H9 (cell line): ENCODE data around the gene C1QTNF9B. TPM values are rescaled to one million over a fixed set of nuclear protein-coding genes. Genes with fewer than 3 reads are reported as not detected.

Source experiments
- DNase-seq: peaks from one replicate; pipeline ENCODE4 v3.0.0-alpha.2; 2017
- H2AFZ ChIP-seq: one replicate; pipeline ENCODE4 v1.6.1; 2013; ENCODE audit warnings: mild to moderate bottlenecking, low read length, control low read depth, moderate library complexity
- H2AK5ac ChIP-seq: 2 replicates; pipeline ENCODE4 v1.6.1; 2013; ENCODE audit warnings: low read length, control low read depth, mixed read lengths; ENCODE audit not compliant: insufficient read length
- H2BK120ac ChIP-seq: one replicate; pipeline ENCODE4 v1.6.1; 2013; ENCODE audit warnings: low read depth, mild to moderate bottlenecking, low read length, control low read depth, inconsistent platforms; ENCODE audit not compliant: poor library complexity, severe bottlenecking
- H2BK12ac ChIP-seq: 2 replicates; pipeline ENCODE4 v1.6.1; 2013; ENCODE audit warnings: low read length, control low read depth, mixed read lengths, low read depth; ENCODE audit not compliant: insufficient read length
- H2BK15ac ChIP-seq: 2 replicates; pipeline ENCODE4 v1.6.1; 2013; ENCODE audit warnings: low read depth, low read length, control low read depth
- H2BK20ac ChIP-seq: one replicate; pipeline ENCODE4 v1.6.1; 2013; ENCODE audit warnings: low read depth, mild to moderate bottlenecking, low read length, control low read depth, inconsistent platforms; ENCODE audit not compliant: poor library complexity, severe bottlenecking
- H2BK5ac ChIP-seq: 2 replicates; pipeline ENCODE4 v1.6.1; 2013; ENCODE audit warnings: low read length, control low read depth, mixed read lengths; ENCODE audit not compliant: insufficient read length
- H3K14ac ChIP-seq: 2 replicates; pipeline ENCODE4 v1.6.1; 2013; ENCODE audit warnings: low read length, control low read depth; ENCODE audit not compliant: insufficient read depth
- H3K18ac ChIP-seq: 2 replicates; pipeline ENCODE4 v1.6.1; 2013; ENCODE audit warnings: low read depth, mild to moderate bottlenecking, mixed read lengths, low read length, control low read depth; ENCODE audit not compliant: insufficient read length
- H3K23ac ChIP-seq: 2 replicates; pipeline ENCODE4 v1.6.1; 2013; ENCODE audit warnings: low read length, control low read depth, mixed read lengths, low read depth; ENCODE audit not compliant: insufficient read length
- H3K23me2 ChIP-seq: 2 replicates; pipeline ENCODE4 v1.6.1; 2013; ENCODE audit warnings: low read depth, mild to moderate bottlenecking, mixed read lengths, low read length, control low read depth; ENCODE audit not compliant: insufficient read length, poor library complexity, severe bottlenecking
- H3K27ac ChIP-seq: 2 replicates; pipeline ENCODE4 v1.5.1; 2013; ENCODE audit warnings: low read length, control low read depth, mixed read lengths, low read depth; ENCODE audit not compliant: insufficient read length
- H3K27me3 ChIP-seq: 2 replicates; pipeline ENCODE4 v1.6.1; 2013; ENCODE audit warnings: low read length, control low read depth, inconsistent platforms; ENCODE audit not compliant: insufficient read depth
- H3K4ac ChIP-seq: 2 replicates; pipeline ENCODE4 v1.6.1; 2013; ENCODE audit warnings: low read depth, mild to moderate bottlenecking, control low read depth, inconsistent platforms, low read length, moderate library complexity
- H3K4me1 ChIP-seq: 2 replicates; pipeline ENCODE4 v1.6.1; 2013; ENCODE audit warnings: low read length, control low read depth, inconsistent platforms; ENCODE audit not compliant: insufficient read depth
- H3K4me2 ChIP-seq: 2 replicates; pipeline ENCODE4 v1.6.1; 2013; ENCODE audit warnings: low read length, control low read depth, mixed read lengths; ENCODE audit not compliant: insufficient read length, insufficient read depth
- H3K56ac ChIP-seq: 2 replicates; pipeline ENCODE4 v1.6.1; 2013; ENCODE audit warnings: low read depth, mild to moderate bottlenecking, mixed read lengths, low read length, control low read depth; ENCODE audit not compliant: insufficient read length
- H3K79me1 ChIP-seq: 2 replicates; pipeline ENCODE4 v1.6.1; 2013; ENCODE audit warnings: low read depth, mild to moderate bottlenecking, moderate library complexity, low read length, control low read depth, inconsistent platforms; ENCODE audit not compliant: insufficient read depth, poor library complexity, severe bottlenecking
- H3K79me2 ChIP-seq: 2 replicates; pipeline ENCODE4 v1.6.1; 2013; ENCODE audit warnings: low read length, control low read depth, inconsistent platforms; ENCODE audit not compliant: insufficient read depth
- H3K9ac ChIP-seq: 2 replicates; pipeline ENCODE4 v1.6.1; 2013; ENCODE audit warnings: low read length, control low read depth, mixed read lengths; ENCODE audit not compliant: insufficient read length; ENCODE audit errors: extremely low read depth
- H3K9me3 ChIP-seq: one replicate; pipeline ENCODE4 v1.6.1; 2013; ENCODE audit warnings: low read depth, low read length, inconsistent platforms; ENCODE audit not compliant: control insufficient read depth
- H3T11ph ChIP-seq: one replicate; pipeline ENCODE4 v1.6.1; 2013; ENCODE audit warnings: mild to moderate bottlenecking, low read length, control low read depth, inconsistent platforms
- H4K20me1 ChIP-seq: one replicate; pipeline ENCODE4 v1.6.1; 2013; ENCODE audit not compliant: control insufficient read depth, insufficient read length, insufficient read depth
- H4K5ac ChIP-seq: 2 replicates; pipeline ENCODE4 v1.6.1; 2013; ENCODE audit warnings: low read depth, mild to moderate bottlenecking, mixed read lengths, low read length, control low read depth; ENCODE audit not compliant: insufficient read length
- H4K8ac ChIP-seq: replicated peaks from 2 replicates; pipeline ENCODE4 v1.6.1; 2013; ENCODE audit warnings: low read length, control low read depth, mixed read lengths, low read depth; ENCODE audit not compliant: insufficient read length
- H4K91ac ChIP-seq: 2 replicates; pipeline ENCODE4 v1.6.1; 2013; ENCODE audit warnings: low read depth, mild to moderate bottlenecking, moderate library complexity, mixed read lengths, low read length, control low read depth; ENCODE audit not compliant: insufficient read length
- H3K27ac Mint-ChIP-seq, 3 experiments: 2 replicates in 2 of 3; 3 replicates in 1 of 3; pipeline ENCODE4 v1.8.0; 2020 to 2021; ENCODE audit warnings: mixed read lengths in 3 of 3, mild to moderate bottlenecking in 1 of 3, moderate library complexity in 1 of 3
- H3K27me3 Mint-ChIP-seq: 2 replicates; pipeline ENCODE4 v1.8.0; 2021; ENCODE audit warnings: low read depth, mild to moderate bottlenecking, moderate library complexity, mixed read lengths
- H3K36me3 Mint-ChIP-seq, 3 experiments: 2 replicates in 2 of 3; 3 replicates in 1 of 3; pipeline ENCODE4 v1.8.0; 2020 to 2021; ENCODE audit warnings: low read depth in 3 of 3, mixed read lengths in 3 of 3; ENCODE audit not compliant: insufficient read depth in 1 of 3
- H3K4me1 Mint-ChIP-seq, 2 experiments: 2 replicates each; pipeline ENCODE4 v1.8.0; 2020; ENCODE audit warnings: mixed read lengths in 2 of 2
- H3K4me3 Mint-ChIP-seq, 2 experiments: 2 replicates in 1 of 2; 3 replicates in 1 of 2; pipeline ENCODE4 v1.8.0; 2020 to 2021; ENCODE audit warnings: mild to moderate bottlenecking in 2 of 2, mixed read lengths in 2 of 2, moderate library complexity in 1 of 2
- H3K9me3 Mint-ChIP-seq, 2 experiments: 2 replicates in 1 of 2; 3 replicates in 1 of 2; pipeline ENCODE4 v1.8.0; 2020; ENCODE audit warnings: mild to moderate bottlenecking in 2 of 2, mixed read lengths in 2 of 2, moderate library complexity in 1 of 2
- WGBS: extraction: QIAGEN DNeasy Blood & Tissue Kit; methylation state at CpG from one replicate; pipeline ENCODE4 v1.1.7; 2013; ENCODE audit warnings: missing lambda C conversion rate, low lambda C conversion rate, mixed read lengths; ENCODE audit not compliant: insufficient read length; ENCODE audit errors: extremely low coverage; 5-methylcytosine and 5-hydroxymethylcytosine counted together
- total RNA-seq: library from RNA; stranded (reverse); gene quantifications from 2 replicates; pipeline ENCODE4 v1.2.1, GENCODE V29; 2021
- TF ChIP-seq, protein P1 (sequence below): fragments of 200-600 bp; sonication (generic); conservative IDR thresholded peaks from 3 replicates; pipeline ENCODE4 v1.8.0; 2021; ENCODE audit warnings: antibody characterized with exemption, mild to moderate bottlenecking

The C1QTNF9B gene
- total RNA-seq, 1 experiment from 2014 or later: not detected

- H3K27me3 ChIP-seq: no peaks in the 10 kb centered on the region; the same call in 1 of the 2 replicates
- no peaks in the 10 kb centered on the region for H3K79me1 ChIP-seq
- H3K18ac ChIP-seq: no peak overlapping the region
- no peak overlapping the region for H3K56ac ChIP-seq
- no peak overlapping the region for H2AK5ac ChIP-seq
- no peaks in the 10 kb centered on the region for H3K79me2 ChIP-seq
- TF ChIP-seq, protein P1, sequence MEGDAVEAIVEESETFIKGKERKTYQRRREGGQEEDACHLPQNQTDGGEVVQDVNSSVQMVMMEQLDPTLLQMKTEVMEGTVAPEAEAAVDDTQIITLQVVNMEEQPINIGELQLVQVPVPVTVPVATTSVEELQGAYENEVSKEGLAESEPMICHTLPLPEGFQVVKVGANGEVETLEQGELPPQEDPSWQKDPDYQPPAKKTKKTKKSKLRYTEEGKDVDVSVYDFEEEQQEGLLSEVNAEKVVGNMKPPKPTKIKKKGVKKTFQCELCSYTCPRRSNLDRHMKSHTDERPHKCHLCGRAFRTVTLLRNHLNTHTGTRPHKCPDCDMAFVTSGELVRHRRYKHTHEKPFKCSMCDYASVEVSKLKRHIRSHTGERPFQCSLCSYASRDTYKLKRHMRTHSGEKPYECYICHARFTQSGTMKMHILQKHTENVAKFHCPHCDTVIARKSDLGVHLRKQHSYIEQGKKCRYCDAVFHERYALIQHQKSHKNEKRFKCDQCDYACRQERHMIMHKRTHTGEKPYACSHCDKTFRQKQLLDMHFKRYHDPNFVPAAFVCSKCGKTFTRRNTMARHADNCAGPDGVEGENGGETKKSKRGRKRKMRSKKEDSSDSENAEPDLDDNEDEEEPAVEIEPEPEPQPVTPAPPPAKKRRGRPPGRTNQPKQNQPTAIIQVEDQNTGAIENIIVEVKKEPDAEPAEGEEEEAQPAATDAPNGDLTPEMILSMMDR: peak; percentile 71
- H3K9me3 ChIP-seq: no peaks in the 10 kb centered on the region
- WGBS: no CpG with 5 or more reads among the region's 2 CpGs
- H3K4ac ChIP-seq: no peak overlapping the region
- no peak overlapping the region for H2BK5ac ChIP-seq
- no peak overlapping the region for H2AFZ ChIP-seq
- no peak overlapping the region for H3K27ac ChIP-seq
- H3K4me2 ChIP-seq: no peak overlapping the region
- Mint-ChIP-seq H3K4me3 (no peak overlapping the region), H3K4me1 (no peaks in the 10 kb centered on the region), H3K27me3 (no peaks in the 10 kb centered on the region), H3K9me3 (no peaks in the 10 kb centered on the region), H3K27ac (no peak overlapping the region), H3K36me3 (no peaks in the 10 kb centered on the region)
- no peak overlapping the region for H3K9ac ChIP-seq
- no peak for DNase-seq
- no peak overlapping the region for H2BK120ac ChIP-seq
- no peak overlapping the region for H3K14ac ChIP-seq
- no peaks in the 10 kb centered on the region for H3K4me1 ChIP-seq
- H4K8ac ChIP-seq: no peak overlapping the region
- H3T11ph ChIP-seq: no peak overlapping the region
- no peak overlapping the region for H2BK15ac ChIP-seq
- no peaks in the 10 kb centered on the region for H3K23me2 ChIP-seq
- H3K23ac ChIP-seq: no peak overlapping the region
- H2BK20ac ChIP-seq: no peak overlapping the region
- H4K20me1 ChIP-seq: no peaks in the 10 kb centered on the region
- H2BK12ac ChIP-seq: no peak overlapping the region
- H4K5ac ChIP-seq: no peak overlapping the region
- no peak overlapping the region for H4K91ac ChIP-seq
Observed at GRCh38 chr13:23871616-23872220, 25.6 kb downstream of the C1QTNF9B start.
